H1 (cell line): ENCODE data around the gene YWHAB. TPM values are rescaled to one million over a fixed set of nuclear protein-coding genes. Genes with fewer than 3 reads are reported as not detected.

ENCODE experiments used
- CHD1 ChIP-seq: IDR thresholded peaks from 2 replicates; pipeline ENCODE4 v1.6.1; 2012; ENCODE audit warnings: low read depth, low read length, improper control_type of control experiment
- HDAC6 ChIP-seq: IDR thresholded peaks from one replicate; pipeline ENCODE4 v1.7.1; 2012; ENCODE audit warnings: low read depth, mild to moderate bottlenecking, inconsistent platforms, low read length, moderate library complexity
- JUND ChIP-seq: IDR thresholded peaks from 2 replicates; pipeline ENCODE4 v1.6.1; 2011; ENCODE audit warnings: mild to moderate bottlenecking, improper control_type of control experiment, low read length
- POLR2AphosphoS5 ChIP-seq: IDR thresholded peaks from 2 replicates; pipeline ENCODE4 v1.6.1; 2011; ENCODE audit warnings: low read depth, low read length
- RNF2 ChIP-seq: fragments of 200-900, 300-1000 bp; sonication (generic); IDR thresholded peaks from 2 replicates; pipeline ENCODE4 v1.7.1; 2016; ENCODE audit warnings: borderline replicate concordance, low read depth, mild to moderate bottlenecking, antibody characterized with exemption, low read length; ENCODE audit not compliant: poor library complexity, severe bottlenecking; ENCODE audit errors: missing control alignments
- polyA plus RNA-seq, 7 experiments: library from polyadenylated mRNA; depleted of rRNA in 3 of 7; stranded (reverse) in 5 of 7; unstranded in 2 of 7; fragments of >200 nt in 5 of 7; fragments of 200-250 nt in 2 of 7; gene quantifications; 1 replicate in 5 of 7; 2 replicates in 1 of 7; 4 replicates in 1 of 7; pipeline versions ENCODE4 v1.2.1 to v1.2.3, GENCODE V29; 2011 to 2013; ENCODE audit warnings: missing spikeins in 2 of 7, mixed read lengths in 2 of 7
- total RNA-seq: library from RNA; stranded (reverse); fragmentation: NEBNext Ultra II Directional; extraction: Animal tissue kit (Norgen Biotek cat#: 25700); gene quantifications from 2 replicates; pipeline ENCODE4 v1.2.1, GENCODE V29; 2021
- TF ChIP-seq, protein P1 (sequence below): fragments of 300-600 bp; sonication (generic); IDR thresholded peaks from 2 replicates; pipeline ENCODE4 v1.7.1; 2012; ENCODE audit warnings: low read length, moderate library complexity, mild to moderate bottlenecking, inconsistent platforms; ENCODE audit not compliant: insufficient replicate concordance

The YWHAB gene
- total and polyA plus RNA-seq, 2 of the 8 experiments (the other 6 are each of a cell fraction or from before 2014, with no cell fraction given), result 72.9 to 256 TPM

DNA sequence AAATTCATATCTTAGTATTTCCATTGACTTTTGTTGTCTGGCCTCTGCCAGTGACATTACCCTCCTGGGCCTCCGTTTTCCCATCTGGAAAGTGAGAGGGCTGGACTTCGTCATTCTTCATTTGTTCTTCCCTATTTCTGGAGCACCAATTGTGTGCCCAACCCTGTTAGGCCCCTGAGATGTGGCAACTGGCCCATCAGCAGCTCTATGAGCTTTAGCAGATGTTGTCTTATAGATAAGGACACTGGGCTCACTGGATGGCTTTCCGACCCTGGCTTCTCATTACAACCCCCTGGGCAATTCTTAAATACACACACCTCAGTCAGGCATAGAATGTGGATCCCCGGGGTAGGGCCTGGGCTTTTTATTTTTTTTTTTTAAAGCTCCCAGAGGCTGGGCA lies 39.0 kb downstream of the YWHAB start (continued):
- TF ChIP-seq, protein P1, sequence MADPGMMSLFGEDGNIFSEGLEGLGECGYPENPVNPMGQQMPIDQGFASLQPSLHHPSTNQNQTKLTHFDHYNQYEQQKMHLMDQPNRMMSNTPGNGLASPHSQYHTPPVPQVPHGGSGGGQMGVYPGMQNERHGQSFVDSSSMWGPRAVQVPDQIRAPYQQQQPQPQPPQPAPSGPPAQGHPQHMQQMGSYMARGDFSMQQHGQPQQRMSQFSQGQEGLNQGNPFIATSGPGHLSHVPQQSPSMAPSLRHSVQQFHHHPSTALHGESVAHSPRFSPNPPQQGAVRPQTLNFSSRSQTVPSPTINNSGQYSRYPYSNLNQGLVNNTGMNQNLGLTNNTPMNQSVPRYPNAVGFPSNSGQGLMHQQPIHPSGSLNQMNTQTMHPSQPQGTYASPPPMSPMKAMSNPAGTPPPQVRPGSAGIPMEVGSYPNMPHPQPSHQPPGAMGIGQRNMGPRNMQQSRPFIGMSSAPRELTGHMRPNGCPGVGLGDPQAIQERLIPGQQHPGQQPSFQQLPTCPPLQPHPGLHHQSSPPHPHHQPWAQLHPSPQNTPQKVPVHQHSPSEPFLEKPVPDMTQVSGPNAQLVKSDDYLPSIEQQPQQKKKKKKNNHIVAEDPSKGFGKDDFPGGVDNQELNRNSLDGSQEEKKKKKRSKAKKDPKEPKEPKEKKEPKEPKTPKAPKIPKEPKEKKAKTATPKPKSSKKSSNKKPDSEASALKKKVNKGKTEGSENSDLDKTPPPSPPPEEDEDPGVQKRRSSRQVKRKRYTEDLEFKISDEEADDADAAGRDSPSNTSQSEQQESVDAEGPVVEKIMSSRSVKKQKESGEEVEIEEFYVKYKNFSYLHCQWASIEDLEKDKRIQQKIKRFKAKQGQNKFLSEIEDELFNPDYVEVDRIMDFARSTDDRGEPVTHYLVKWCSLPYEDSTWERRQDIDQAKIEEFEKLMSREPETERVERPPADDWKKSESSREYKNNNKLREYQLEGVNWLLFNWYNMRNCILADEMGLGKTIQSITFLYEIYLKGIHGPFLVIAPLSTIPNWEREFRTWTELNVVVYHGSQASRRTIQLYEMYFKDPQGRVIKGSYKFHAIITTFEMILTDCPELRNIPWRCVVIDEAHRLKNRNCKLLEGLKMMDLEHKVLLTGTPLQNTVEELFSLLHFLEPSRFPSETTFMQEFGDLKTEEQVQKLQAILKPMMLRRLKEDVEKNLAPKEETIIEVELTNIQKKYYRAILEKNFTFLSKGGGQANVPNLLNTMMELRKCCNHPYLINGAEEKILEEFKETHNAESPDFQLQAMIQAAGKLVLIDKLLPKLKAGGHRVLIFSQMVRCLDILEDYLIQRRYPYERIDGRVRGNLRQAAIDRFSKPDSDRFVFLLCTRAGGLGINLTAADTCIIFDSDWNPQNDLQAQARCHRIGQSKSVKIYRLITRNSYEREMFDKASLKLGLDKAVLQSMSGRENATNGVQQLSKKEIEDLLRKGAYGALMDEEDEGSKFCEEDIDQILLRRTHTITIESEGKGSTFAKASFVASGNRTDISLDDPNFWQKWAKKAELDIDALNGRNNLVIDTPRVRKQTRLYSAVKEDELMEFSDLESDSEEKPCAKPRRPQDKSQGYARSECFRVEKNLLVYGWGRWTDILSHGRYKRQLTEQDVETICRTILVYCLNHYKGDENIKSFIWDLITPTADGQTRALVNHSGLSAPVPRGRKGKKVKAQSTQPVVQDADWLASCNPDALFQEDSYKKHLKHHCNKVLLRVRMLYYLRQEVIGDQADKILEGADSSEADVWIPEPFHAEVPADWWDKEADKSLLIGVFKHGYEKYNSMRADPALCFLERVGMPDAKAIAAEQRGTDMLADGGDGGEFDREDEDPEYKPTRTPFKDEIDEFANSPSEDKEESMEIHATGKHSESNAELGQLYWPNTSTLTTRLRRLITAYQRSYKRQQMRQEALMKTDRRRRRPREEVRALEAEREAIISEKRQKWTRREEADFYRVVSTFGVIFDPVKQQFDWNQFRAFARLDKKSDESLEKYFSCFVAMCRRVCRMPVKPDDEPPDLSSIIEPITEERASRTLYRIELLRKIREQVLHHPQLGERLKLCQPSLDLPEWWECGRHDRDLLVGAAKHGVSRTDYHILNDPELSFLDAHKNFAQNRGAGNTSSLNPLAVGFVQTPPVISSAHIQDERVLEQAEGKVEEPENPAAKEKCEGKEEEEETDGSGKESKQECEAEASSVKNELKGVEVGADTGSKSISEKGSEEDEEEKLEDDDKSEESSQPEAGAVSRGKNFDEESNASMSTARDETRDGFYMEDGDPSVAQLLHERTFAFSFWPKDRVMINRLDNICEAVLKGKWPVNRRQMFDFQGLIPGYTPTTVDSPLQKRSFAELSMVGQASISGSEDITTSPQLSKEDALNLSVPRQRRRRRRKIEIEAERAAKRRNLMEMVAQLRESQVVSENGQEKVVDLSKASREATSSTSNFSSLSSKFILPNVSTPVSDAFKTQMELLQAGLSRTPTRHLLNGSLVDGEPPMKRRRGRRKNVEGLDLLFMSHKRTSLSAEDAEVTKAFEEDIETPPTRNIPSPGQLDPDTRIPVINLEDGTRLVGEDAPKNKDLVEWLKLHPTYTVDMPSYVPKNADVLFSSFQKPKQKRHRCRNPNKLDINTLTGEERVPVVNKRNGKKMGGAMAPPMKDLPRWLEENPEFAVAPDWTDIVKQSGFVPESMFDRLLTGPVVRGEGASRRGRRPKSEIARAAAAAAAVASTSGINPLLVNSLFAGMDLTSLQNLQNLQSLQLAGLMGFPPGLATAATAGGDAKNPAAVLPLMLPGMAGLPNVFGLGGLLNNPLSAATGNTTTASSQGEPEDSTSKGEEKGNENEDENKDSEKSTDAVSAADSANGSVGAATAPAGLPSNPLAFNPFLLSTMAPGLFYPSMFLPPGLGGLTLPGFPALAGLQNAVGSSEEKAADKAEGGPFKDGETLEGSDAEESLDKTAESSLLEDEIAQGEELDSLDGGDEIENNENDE, result no peak
- TF ChIP-seq CHD1, result no peak
- TF ChIP-seq HDAC6, result no peak
- TF ChIP-seq JUND, result no peak
- no peak for TF ChIP-seq RNF2
- TF ChIP-seq POLR2AphosphoS5, result no peak
